ENCODE measurements around the gene PNPLA1.

Gene PNPLA1

GRCh38 chr6:36224918-36225461, 44.9 kb upstream of the PNPLA1 start:
- TF ChIP-seq, protein P1, sequence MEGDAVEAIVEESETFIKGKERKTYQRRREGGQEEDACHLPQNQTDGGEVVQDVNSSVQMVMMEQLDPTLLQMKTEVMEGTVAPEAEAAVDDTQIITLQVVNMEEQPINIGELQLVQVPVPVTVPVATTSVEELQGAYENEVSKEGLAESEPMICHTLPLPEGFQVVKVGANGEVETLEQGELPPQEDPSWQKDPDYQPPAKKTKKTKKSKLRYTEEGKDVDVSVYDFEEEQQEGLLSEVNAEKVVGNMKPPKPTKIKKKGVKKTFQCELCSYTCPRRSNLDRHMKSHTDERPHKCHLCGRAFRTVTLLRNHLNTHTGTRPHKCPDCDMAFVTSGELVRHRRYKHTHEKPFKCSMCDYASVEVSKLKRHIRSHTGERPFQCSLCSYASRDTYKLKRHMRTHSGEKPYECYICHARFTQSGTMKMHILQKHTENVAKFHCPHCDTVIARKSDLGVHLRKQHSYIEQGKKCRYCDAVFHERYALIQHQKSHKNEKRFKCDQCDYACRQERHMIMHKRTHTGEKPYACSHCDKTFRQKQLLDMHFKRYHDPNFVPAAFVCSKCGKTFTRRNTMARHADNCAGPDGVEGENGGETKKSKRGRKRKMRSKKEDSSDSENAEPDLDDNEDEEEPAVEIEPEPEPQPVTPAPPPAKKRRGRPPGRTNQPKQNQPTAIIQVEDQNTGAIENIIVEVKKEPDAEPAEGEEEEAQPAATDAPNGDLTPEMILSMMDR (IDR thresholded peaks at IDR 0.05; ENCODE audit: borderline replicate concordance, control extremely low read depth, extremely low read depth, insufficient read depth, missing control alignments) = no peak
- in situ Hi-C loops (cut with MboI; ENCODE audit: low sequenced_read_pairs, unreplicated experiment) = no loop called here

GRCh38 chr6:36226438-36227047, 43.3 kb upstream of the PNPLA1 start:
- TF ChIP-seq, protein P1 (IDR thresholded peaks at IDR 0.05; ENCODE audit: borderline replicate concordance, control extremely low read depth, extremely low read depth, insufficient read depth, missing control alignments) = no peak
- DNase-seq (ENCODE audit: low spot score) = no peak
- in situ Hi-C loops (cut with MboI; ENCODE audit: low sequenced_read_pairs, unreplicated experiment) = no loop called here

More at GRCh38 chr6:36224918-36225461, 44.9 kb upstream of the PNPLA1 start:
- DNase-seq (ENCODE audit: low spot score) = no peak

DNA sequence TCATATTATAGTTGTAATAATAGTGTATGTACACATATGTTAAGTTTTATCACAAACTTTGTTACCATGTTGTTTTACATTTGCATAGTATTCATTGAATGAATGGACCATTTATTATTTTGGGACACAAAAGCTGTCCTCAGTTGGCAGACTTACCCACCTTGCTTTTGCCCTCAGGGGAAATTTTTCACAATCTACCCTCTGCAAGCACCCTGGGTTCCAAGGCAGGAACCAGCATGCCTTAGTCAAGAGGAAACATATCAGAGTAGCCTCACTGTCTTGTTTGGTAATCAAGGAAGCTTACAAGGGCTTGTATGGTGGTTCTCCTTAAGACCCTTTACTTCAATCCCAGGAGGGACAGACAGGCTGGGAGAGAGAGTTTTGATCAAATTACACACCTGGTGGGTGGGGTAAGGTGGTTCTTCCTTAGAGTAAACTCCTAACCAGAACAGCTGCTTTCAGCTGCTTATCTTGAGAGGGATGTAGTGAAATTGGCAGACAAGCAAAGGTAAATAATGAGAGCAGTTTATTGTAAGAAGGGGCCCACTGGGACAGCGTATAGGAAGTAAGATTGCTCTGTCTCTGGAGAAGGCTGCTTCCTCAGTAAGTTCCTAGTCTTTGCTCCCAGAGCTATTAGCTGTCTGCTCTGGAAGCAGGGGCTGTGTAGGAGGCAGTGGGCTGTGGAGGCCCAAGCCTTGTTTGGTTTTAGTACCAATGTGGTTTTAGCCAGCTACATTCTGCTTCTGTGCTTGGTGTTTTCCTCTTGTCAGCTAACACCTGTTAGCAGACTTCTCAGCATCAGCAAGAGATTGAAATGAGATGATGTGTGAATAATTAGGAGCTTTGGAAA, 42.3 kb upstream of the PNPLA1 start:
- TF ChIP-seq, protein P1 (IDR thresholded peaks at IDR 0.05; ENCODE audit: borderline replicate concordance, control extremely low read depth, extremely low read depth, insufficient read depth, missing control alignments) = no peak
- no peak for DNase-seq (ENCODE audit: low spot score)
- in situ Hi-C loops (cut with MboI; ENCODE audit: low sequenced_read_pairs, unreplicated experiment) = no loop called here

DNA sequence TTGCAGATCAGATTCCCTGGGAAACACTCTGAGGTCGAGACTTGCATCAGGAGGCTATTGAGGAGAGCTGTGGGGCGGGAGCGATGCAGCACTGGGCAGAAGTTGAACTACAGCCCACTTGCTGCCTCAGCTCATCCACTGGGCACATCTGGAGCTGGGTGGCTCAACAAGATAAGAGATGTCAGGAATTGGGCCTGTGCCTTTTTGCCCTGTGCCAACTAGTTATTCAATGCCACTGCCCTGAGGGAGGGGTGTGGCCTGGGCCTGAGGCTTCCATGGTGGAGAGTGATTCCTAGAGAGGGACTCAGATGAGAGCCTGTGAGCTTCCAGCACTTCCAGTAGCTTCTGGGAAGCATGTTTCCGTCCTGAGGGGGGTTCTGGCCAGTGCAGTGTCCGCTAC, 40.6 kb upstream of the PNPLA1 start:
- in situ Hi-C loops (cut with MboI; ENCODE audit: low sequenced_read_pairs, unreplicated experiment) = no loop called here
- TF ChIP-seq, protein P1 (IDR thresholded peaks at IDR 0.05; ENCODE audit: borderline replicate concordance, control extremely low read depth, extremely low read depth, insufficient read depth, missing control alignments) = no peak
- no peak for DNase-seq (ENCODE audit: low spot score)

DNA sequence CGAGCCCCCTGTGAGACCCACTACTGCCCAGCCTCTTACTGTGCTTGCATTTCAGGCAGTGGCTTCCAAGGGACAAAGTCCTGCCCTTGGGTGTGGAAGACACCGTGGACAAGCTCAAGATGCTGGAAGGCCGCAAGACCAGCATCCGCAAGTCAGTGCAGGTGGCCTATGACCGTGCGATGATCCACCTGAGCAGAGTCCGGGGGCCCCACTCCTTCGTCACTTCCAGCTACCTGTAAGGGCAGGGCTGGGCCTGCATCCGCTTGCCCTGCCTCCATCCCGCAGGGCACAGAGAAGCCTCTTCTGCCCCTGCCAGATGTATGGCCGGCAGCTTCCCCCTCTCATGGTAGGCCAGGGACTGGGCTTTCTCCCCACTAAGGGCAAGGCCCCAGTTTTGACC, 39.5 kb upstream of the PNPLA1 start:
- DNase-seq (ENCODE audit: low spot score) = no peak
- in situ Hi-C loops (cut with MboI; ENCODE audit: low sequenced_read_pairs, unreplicated experiment) = no loop called here
- TF ChIP-seq, protein P1 (IDR thresholded peaks at IDR 0.05; ENCODE audit: borderline replicate concordance, control extremely low read depth, extremely low read depth, insufficient read depth, missing control alignments) = no peak

DNA sequence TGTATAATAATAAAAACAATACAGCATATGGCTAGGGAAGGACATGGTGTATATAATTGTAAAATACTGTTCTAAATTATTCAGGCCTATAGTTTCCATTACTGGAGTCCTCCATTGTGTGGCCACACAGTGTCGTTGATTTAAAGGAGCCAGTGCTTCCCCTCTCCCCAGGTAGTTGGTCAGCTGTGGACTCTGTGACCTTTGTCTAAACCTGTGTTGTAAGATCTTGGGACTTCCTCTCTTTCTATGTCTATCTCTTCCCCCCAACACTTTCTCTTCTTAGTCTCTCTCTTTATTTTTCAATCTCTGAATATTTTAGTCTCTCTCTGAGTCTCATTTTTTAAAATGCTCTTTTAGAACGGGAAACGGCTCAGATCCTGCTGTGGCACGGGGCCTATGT, 37.7 kb upstream of the PNPLA1 start:
- no peak for DNase-seq (ENCODE audit: low spot score)
- in situ Hi-C loops (cut with MboI; ENCODE audit: low sequenced_read_pairs, unreplicated experiment) = no loop called here
- TF ChIP-seq, protein P1 (IDR thresholded peaks at IDR 0.05; ENCODE audit: borderline replicate concordance, control extremely low read depth, extremely low read depth, insufficient read depth, missing control alignments) = no peak

Data from GM13976 (cell line).